Psoas muscle (tissue), 8 donors: ENCODE results near the gene CCDC91. TPM values are rescaled to one million over a fixed set of nuclear protein-coding genes. Genes with fewer than 3 reads are reported as not detected.

Experiments used
- ATAC-seq, 4 donors: fragments of 200-7000 bp; cut with Tn5 transposase; one replicate each; pipeline ENCODE4 v1.9.1; 2020; ENCODE audit warnings: moderate library complexity in 3 of 4, mild to moderate bottlenecking in 2 of 4
- DNase-seq, 2 donors: peaks; one replicate each; pipeline ENCODE4 v3.0.0-alpha.2; 2020
- H3K27ac ChIP-seq: fragments of 200-600 bp; one replicate; pipeline ENCODE4 v1.8.0; 2022
- H3K27me3 ChIP-seq, 3 donors: fragments of 200-600 bp in 1 of 3; one replicate each; pipeline versions ENCODE4 v1.6.1 to v1.8.0; 2013 to 2022; ENCODE audit warnings: low read length in 2 of 3, mild to moderate bottlenecking in 2 of 3, moderate library complexity in 1 of 3; ENCODE audit not compliant: insufficient read depth in 3 of 3
- H3K36me3 ChIP-seq, 2 donors: fragments of 200-600 bp in 1 of 2; one replicate each; pipeline versions ENCODE4 v1.6.1 to v1.8.0; 2013 to 2022; ENCODE audit warnings: low read depth in 1 of 2, mild to moderate bottlenecking in 1 of 2, moderate library complexity in 1 of 2; ENCODE audit not compliant: insufficient read depth in 1 of 2
- H3K4me1 ChIP-seq: fragments of 200-600 bp; one replicate; pipeline ENCODE4 v1.8.0; 2022
- H3K4me3 ChIP-seq: fragments of 200-600 bp; one replicate; pipeline ENCODE4 v1.8.0; 2022; ENCODE audit warnings: mild to moderate bottlenecking
- H3K9me3 ChIP-seq: fragments of 200-600 bp; one replicate; pipeline ENCODE4 v1.8.0; 2022
- CTCF ChIP-seq: fragments of 200-600 bp; IDR thresholded peaks from one replicate; pipeline ENCODE4 v1.8.0; 2022; ENCODE audit warnings: antibody characterized with exemption
- WGBS, 3 donors: extraction: QIAGEN DNeasy Blood & Tissue Kit; methylation state at CpG; one replicate each; pipeline versions ENCODE4 v1.1.6 to v1.1.7; 2013; 5-methylcytosine and 5-hydroxymethylcytosine counted together
- intact Hi-C, 2 donors: fragments of 100-400 bp; cut with DNase I; formaldehyde crosslinking; loops; one replicate each; pipeline versions ENCODE4 v1.11.0 to v1.14.2; 2022
- polyA plus RNA-seq, 3 donors: library from polyadenylated mRNA; stranded (reverse); fragments of 200-250 nt; gene quantifications; one replicate each; pipeline ENCODE4 v1.2.3, GENCODE V29; 2013
- total RNA-seq, 4 donors: library from RNA; stranded (reverse); fragmentation: NEBNext Ultra II Directional in 2 of 4; extraction: Animal tissue kit (Norgen Biotek cat#: 25700) in 2 of 4; gene quantifications; one replicate each; pipeline versions ENCODE4 v1.2.1 to v1.2.4, GENCODE V29; 2021 to 2023
- donor health status: healthy with polysubstance abuse.
- donor health status: DM: no; HTN: no; CAD: no; lungs with moderate emphysema.
- donor health status: Bipolar disorder and iron deficiency.
- donor health status: healthy.
- donor health status: DM: yes; HTN: yes; CAD: no.
- donor health status: DM: no; HTN: no; CAD: no.
- donor health status: DM: no; HTN: no; CAD: no.
- donor health status: DM: yes; HTN: yes; CAD: no.

Gene CCDC91
- total and polyA plus RNA-seq, 7 donors = 18.4 to 47.2 (median 36.2) TPM

GRCh38 chr12:28278499-28278898, 88.2 kb downstream of the CCDC91 start:
- no peaks in the 10 kb centered on the region for H3K27me3 ChIP-seq
- DNase-seq = no peak
- H3K4me1 ChIP-seq = no peaks in the 10 kb centered on the region
- intact Hi-C loops = no loop called here
- 96 to 100% (median 99%) methylated on average over 1 of the region's 1 CpG for WGBS, 3 donors
- peaks cover 3% of the 10 kb centered on the region for H3K9me3 ChIP-seq
- H3K36me3 ChIP-seq = no peaks in the 10 kb centered on the region
- ATAC-seq = no peak
- H3K27ac ChIP-seq = no peak overlapping the region
- no peak for TF ChIP-seq CTCF
- no peak overlapping the region for H3K4me3 ChIP-seq

DNA sequence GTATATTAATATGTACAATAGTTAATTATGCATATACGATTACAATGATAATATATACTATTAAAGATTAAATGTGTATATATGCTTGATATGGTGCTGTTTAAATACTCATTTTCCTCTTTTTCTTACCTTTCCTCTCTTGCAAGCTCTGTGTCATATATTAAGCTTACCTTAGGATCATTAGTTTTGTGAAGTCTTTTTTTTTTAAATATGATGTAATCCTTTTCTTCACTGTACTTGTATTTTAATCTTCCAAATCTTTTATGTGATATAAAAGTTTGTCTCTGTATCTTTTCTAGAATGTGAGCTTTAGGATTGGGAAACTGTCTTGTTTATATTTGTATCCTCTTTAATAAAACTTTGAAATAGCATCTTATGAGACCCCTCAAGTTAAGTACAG, 88.7 kb downstream of the CCDC91 start:
- Histone ChIP-seq H3K9me3 (peaks cover 3% of the 10 kb centered on the region), H3K4me1 (no peaks in the 10 kb centered on the region), H3K27ac (no peak overlapping the region), H3K27me3 (no peaks in the 10 kb centered on the region), H3K4me3 (no peak overlapping the region), H3K36me3 (no peaks in the 10 kb centered on the region)
- intact Hi-C loops = no loop called here
- 96 to 100% (median 98%) methylated on average over 1 of the region's 1 CpG for WGBS, 3 donors
- no peak for ATAC-seq
- no peak for DNase-seq
- no peak for TF ChIP-seq CTCF

DNA sequence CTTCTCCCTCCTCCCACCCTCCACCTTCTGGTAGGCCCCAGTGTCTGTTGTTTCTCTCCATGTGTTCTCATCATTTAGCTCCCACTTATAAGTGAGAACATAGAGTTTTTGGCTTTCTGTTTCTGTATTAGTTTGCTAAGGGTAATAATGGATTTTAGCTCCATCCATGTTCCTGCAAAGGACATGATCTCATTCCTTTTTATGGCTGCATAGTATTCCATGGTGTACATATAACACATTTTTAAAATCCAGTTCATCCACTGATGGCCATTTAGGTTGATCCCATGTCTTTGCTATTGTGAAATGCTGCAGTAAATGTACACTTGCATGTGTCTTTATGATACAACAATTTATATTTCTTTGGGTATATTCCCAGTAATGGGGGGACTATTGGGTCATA, 96.1 kb downstream of the CCDC91 start:
- no peak for ATAC-seq
- Histone ChIP-seq H3K36me3 (no peaks in the 10 kb centered on the region), H3K4me1 (no peaks in the 10 kb centered on the region), H3K4me3 (no peak overlapping the region), H3K9me3 (peaks cover 31% of the 10 kb centered on the region), H3K27me3 (no peaks in the 10 kb centered on the region), H3K27ac (no peak overlapping the region)
- intact Hi-C loops = no loop called here
- no peak for DNase-seq
- no peak for TF ChIP-seq CTCF

DNA sequence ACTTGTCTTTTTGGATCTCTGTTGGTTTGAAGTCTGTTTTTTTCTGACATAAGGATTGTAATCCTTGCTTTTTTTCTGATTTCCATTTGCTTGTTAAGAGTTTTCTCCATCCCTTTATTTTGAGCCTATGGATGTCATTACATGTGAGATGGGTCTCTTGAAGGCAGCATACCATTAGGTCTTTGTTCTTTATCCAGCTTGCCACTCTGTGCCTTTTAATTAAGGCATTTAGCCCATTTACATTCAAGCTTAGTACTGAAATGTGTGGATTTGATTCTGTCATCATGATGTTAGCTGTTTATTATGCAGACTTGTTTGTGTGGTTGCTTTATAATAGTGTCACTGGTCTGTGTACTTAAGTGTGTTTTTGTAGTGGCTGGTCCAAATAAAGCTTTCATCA, 100.0 kb downstream of the CCDC91 start:
- Histone ChIP-seq H3K9me3 (peaks cover 31% of the 10 kb centered on the region), H3K4me3 (no peak overlapping the region), H3K27me3 (no peaks in the 10 kb centered on the region), H3K4me1 (no peaks in the 10 kb centered on the region), H3K36me3 (no peaks in the 10 kb centered on the region), H3K27ac (no peak overlapping the region)
- DNase-seq (no peak), ATAC-seq (no peak)
- intact Hi-C loops = no loop called here
- TF ChIP-seq CTCF = no peak

DNA sequence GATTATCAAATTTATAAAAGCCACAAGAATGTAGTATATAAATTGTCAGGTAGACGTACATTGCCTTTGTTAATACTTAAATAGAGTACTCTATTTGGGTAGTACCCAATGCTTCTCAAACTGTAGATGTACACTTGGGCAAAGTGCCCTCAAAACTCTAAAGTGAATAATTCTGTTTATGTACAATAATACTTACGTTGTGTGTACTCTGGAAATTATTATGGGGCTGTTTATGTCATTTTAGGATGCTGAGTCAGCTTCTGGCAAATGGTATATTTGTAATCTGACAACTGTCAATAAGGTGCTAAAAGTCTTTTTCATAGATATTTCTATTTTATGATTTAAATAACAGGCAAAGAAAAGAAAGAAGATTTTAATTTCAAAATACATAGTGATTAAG, 102.4 kb downstream of the CCDC91 start:
- Histone ChIP-seq H3K9me3 (peaks cover 27% of the 10 kb centered on the region), H3K4me1 (no peaks in the 10 kb centered on the region), H3K4me3 (no peak overlapping the region), H3K36me3 (no peaks in the 10 kb centered on the region), H3K27ac (no peak overlapping the region), H3K27me3 (no peaks in the 10 kb centered on the region)
- DNase-seq (no peak), ATAC-seq (no peak)
- 88% methylated on average over 2 of the region's 2 CpGs for WGBS, 3 donors
- TF ChIP-seq CTCF = no peak
- intact Hi-C loops = no loop called here
